CD4-positive, alpha-beta T cell treated with Interleukin-17A for 4 hours (primary cell): ENCODE measurements around the gene KIRREL3.

Experiments
- DNase-seq: peaks from one replicate; pipeline ENCODE4 v3.0.0-alpha.2; 2020; ENCODE audit warnings: mixed read lengths

KIRREL3 gene

DNA sequence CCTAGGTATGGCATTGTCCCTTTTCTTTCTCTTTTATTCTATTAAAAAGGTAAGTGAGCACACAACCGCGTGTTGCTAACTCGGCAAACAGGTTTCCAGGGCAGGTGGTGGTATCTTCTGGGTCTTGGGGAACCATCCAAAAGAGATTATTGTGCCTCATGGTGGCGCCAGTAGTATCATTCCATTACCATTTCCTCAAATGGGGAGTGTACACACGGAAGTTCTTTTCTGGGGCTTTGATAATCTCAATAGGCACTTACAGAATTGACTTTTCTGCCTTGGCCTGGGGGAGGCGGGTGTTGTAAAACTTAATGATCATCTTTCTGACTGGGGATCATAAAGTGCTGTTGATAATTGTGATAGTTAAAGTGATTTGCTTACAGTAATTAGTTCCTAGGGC, 234.1 kb downstream of the KIRREL3 start:
- DNase-seq, result no peak

- DNase-seq, result no peak
These were observed 235.4 kb downstream of the KIRREL3 start for GRCh38 chr11:126765196-126765595.

GRCh38 chr11:126764231-126764630, 236.3 kb downstream of the KIRREL3 start:
- no peak for DNase-seq

DNA sequence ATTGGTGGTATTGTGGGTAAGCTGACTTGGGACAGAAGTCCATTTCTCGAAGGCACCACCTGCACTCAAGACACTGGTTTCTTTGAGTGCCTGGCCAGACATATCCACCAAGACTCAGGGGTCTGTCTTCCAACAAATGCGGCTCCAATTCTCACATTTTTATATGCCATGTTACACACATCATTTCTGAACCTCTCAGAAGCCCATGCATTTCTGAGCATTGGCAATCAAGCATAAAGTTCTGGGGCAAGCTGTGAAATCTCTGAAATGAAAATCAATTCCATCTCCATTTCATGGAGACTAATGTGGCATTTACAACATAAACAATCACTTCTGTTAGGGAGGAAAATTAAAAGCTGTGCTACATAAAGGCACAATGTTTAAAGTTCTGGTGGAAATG, 243.7 kb downstream of the KIRREL3 start:
- no peak for DNase-seq

- DNase-seq, result no peak
These were observed 244.1 kb downstream of the KIRREL3 start for GRCh38 chr11:126756421-126756820.

GRCh38 chr11:126755526-126755925, 245.0 kb downstream of the KIRREL3 start:
- DNase-seq, result no peak

DNA sequence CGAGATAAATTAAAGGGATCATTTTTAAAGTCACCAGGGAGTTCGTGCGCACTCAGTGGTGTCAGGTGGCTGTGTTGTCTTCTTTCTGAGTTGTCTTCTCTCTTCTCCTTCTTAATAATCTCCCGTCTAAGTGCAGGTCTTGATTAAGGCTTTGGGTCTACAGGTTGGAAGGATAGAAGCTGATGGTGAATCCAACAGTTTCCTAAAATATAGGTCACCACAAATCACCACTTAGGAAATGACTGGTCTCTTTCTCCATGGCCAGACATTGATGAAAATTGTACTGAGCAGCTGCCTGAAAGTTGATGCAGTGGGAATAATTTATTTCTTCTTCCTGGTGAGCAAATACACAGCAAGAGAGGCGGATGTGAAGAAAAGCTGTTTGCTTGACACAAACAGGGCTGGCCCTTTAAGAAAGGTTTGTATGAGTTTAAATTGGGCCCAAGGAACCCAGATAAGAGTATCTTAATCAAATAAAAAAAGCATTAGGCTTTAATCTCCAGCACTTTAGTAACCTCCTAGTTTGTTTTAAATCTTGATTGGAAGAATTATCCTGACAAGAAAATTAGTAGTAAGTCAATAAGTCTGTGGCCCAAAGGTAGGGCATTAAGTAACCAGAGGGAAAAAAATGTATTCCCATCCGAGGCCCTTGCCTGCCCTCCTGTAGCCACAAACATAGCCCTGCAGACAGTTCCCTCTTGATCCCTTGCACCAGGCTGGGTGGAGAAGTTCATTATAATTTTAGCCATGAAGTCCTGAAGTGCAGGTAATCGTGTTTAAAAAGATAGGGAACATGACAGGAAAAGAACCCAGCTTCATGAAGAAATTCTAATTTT, 245.8 kb downstream of the KIRREL3 start:
- no peak for DNase-seq

- DNase-seq, result no peak
These were observed 246.6 kb downstream of the KIRREL3 start for GRCh38 chr11:126753990-126754389.

GRCh38 chr11:126751242-126751641, 249.3 kb downstream of the KIRREL3 start:
- no peak for DNase-seq

GRCh38 chr11:126748793-126749192, 251.8 kb downstream of the KIRREL3 start:
- DNase-seq, result no peak

DNA sequence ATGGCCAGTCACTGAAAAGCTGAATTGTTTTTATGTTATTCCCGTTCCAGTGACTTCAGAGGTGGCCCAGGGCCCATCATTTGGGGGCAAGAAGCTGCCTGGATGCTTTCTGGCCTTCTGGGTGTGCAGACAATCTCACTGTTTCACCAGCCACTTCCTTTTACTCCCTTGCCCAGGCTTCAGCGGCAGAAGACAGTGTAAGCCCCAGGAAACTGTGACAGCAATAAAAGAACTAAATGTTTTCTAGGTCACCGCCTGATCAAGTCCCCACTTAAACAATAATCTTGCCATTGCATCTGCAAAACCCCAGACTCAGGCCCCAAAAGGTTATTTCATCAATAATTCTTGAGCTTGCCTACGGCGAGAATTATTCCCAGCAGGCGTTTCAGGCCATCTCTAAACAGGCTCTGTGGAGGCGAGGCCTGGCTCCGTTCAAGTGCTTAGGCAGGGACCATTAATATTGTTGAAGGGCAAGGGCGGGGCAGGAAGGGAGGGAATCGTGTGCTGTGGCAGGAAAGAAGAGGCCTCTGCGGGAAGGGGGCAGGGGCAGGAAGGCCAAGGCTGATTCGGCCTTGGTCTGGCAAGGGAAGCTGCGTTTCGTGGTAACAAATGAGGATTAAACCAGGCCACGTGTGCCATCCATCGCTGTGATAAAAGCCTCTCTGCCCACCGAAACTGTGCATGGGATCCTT, 252.3 kb downstream of the KIRREL3 start:
- DNase-seq, result no peak

DNA sequence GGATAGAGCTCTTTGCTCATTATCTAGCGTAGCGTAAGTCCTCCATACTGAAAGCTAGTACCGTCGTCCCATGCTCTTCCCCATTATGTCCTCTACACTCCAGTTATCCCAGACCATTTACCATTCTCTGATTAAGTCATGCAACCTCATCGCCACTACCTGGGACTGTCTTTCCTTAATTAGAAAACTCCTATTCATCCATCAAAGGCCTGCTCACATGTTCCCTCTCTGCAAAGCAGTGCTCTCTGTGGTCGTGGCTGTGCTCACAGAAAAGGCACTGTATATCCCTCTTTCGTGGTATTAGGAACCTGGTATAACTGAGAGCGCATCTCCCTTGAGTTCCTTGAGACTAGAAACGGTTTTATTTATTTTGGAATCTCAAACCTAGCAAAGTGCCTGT, 253.3 kb downstream of the KIRREL3 start:
- no peak for DNase-seq

- DNase-seq, result no peak
These were observed 254.1 kb downstream of the KIRREL3 start for GRCh38 chr11:126746443-126746842.

- DNase-seq, result no peak
These were observed 255.9 kb downstream of the KIRREL3 start for GRCh38 chr11:126744699-126745098.

GRCh38 chr11:126743628-126744027, 256.9 kb downstream of the KIRREL3 start:
- DNase-seq, result no peak

GRCh38 chr11:126742582-126742981, 258.0 kb downstream of the KIRREL3 start:
- DNase-seq, result no peak

- DNase-seq, result no peak
These were observed 259.7 kb downstream of the KIRREL3 start for GRCh38 chr11:126740846-126741245.

DNA sequence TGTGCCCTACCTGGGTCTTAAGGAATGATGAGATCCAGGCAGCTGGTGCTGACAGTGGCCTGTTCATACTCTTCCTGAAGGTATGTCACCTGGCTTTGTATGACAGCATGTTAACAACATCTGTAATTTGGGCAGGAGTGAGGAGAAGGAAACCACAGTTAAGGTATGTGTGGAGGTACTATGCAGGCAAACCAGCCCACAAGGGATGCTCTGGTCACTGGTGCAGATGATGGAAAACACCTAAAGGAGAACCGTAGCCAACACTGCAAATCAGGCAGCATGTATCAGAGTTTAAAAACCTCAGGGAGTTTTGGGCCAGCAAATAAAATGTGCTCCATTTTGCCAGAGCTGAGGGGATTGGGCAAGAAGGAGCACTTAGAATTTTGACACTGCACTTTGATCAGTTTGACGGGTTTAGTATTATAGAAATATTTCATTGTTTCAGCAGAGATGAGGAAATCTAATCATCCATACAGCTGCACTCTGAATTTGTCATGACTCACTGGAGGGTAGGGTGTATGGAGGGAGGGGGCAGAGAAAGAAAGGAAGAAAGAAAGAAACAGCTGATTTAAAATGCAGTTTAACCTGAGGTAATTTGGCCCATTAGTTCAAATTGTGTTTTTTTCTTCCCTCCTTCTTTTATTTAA, 260.9 kb downstream of the KIRREL3 start:
- no peak for DNase-seq

DNA sequence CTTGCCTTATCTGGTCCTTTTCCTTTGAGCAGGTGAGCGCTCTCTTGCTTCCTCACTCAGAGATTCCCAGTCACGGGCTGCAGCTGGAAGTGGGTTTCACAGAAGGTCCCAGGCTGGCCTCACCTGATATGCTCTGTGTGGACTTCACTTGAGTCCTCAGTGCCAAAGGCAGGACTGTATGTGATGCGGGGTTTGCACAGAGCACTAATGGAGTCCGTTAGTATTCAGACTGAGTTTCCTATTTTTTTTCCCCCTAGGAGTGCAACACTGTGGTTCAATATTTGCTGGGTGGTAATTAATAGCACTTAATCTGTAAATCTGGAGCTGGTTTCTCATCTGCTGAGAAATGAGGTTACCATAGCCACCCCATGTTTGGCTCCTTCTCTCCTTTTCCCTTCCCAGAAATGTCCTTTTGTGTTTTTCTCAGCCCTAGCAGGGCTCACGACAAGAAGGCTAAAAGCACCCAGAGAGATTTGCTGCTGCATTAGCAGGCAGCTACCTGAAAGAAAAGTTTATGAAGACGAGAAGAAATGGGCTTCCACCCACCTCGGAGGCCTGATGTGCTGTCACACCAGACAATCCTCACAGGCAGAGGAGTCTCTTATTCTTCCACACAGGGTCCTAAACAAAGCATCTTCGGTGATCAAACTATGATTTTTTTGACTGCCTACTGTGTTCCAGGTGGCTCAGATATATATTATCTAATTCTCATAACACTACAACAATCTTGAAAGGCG, 262.1 kb downstream of the KIRREL3 start:
- no peak for DNase-seq

DNA sequence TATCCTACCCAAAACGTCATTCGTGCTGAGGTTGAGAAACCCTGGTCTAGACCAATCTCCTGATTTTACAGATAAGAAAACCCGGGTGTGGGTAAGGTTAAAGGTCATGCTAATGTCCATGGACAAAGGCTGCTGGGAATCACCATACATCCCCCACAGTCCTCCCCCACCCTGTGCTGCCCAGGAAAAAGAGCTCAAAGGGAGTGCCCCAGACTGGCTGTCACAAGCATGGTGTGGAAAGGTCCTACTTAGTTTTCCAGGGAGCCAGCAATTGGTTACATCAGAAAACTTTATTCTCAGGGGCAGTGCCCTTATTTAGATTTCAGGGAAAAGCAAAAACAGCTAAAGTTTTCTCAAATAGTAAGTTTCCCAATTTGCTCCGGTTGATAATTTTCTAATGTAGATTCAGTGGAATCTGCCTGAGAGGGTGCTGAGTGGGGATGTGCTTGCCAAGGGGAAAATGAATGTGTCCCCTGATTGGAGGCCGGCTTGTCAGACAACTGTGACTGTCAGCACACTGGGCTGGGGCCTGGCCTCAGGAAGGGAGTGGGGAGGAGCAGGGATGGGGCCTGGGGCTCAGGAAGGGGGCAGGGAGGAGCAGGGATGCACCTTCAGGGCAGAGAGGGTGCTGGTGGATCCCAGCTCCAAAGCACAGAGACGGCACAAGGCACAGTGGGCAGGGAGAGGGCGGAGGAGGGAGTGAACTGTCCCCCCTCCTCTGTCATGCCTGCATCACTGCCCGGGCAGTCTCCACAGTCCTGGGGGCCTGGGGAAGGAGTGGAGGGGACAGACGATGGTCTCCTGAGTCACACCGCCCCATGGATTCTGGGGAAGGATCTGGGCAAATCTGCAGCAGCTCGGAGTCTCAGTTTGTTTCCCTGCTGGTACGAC, 263.6 kb downstream of the KIRREL3 start:
- no peak for DNase-seq

DNA sequence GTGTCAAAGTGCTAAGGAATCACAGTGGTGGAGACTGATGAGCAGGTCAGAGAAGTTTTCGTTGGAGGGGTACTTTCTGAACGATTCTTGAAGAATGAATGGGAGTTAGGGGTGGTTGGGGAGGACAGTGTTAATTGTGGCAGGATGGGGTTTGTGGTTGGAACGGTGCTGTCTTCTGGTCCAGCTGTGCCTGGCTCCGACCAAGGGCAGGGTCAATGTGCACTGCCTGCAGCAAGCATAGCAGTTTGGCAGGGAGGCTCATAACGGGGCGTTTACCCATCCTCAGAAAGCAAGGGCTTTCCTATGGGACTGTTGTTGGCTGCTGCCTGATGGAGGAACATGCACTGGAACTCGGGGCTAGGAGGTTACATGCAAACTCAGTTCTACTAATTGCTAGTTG, 265.8 kb downstream of the KIRREL3 start:
- DNase-seq, result no peak

GRCh38 chr11:126733685-126734084, 266.9 kb downstream of the KIRREL3 start:
- no peak for DNase-seq
